ENCODE measurements around the gene B3GALNT1. TPM values are rescaled to one million over a fixed set of nuclear protein-coding genes. Genes with fewer than 3 reads are reported as not detected.

The B3GALNT1 gene, protein sequence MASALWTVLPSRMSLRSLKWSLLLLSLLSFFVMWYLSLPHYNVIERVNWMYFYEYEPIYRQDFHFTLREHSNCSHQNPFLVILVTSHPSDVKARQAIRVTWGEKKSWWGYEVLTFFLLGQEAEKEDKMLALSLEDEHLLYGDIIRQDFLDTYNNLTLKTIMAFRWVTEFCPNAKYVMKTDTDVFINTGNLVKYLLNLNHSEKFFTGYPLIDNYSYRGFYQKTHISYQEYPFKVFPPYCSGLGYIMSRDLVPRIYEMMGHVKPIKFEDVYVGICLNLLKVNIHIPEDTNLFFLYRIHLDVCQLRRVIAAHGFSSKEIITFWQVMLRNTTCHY
- 10.4 and 14.0 TPM in 2 replicates for total RNA-seq

DNA sequence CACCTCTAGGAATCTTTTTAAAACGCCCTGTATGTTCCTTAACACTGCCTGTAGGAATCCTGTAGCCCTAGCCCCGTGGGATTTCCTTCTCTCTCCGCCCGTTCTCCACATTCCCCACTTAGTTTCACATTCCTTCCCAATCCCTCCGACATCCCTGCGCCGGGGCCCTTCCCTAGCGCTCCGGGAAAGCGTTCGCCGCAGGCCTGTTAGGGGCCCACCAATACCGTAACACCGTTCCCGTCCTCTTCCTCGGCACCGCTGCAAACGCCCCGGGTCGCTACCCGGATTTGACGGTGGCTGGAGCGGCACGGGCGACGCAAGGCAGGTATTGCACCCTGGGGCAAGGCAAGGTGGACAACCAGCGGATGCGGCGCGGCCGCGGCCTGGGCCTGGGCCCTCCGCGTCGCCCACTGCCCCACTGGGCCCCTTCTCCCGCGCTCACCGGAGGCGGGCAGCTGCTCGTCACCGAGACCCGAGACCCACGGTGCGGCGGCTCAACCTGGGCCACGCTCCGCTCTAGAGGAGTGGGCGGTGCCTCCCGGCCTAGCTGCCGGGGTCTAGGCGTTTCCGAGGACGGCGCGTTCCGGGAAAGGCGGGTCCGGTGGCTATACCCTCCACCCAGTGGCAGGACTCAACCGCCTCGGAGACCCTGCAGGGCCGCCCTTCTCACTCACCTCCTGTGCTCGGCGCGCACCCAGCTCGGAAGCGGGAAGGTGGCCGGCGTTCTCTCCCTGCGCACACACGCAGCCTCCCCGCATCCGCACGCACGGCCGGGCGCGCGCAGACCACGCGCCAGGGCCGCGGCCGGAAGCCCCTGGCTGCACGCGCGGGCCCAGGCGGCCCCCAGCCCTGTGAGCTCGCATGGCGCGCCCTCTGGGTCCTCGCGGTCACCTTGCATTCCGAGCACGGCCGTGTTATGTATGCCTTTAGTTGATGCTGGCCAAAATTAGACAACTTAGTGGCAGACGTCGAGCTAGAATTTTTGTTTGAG, at the start of gene B3GALNT1:
Gene B3GALNT1 (minus strand): TSS at position 789 of the 991 bp plus-strand sequence. CDS start 18,595 bp downstream, outside the sequence.

Other genes with a start within 250 kb of the B3GALNT1 start
- gene NMD3, start 116.0 kb upstream of the B3GALNT1 start, total RNA-seq = 90.9 and 97.0 TPM in 2 replicates

All from smooth muscle cell of the umbilical artery (primary cell).